WTC11 (cell line): ENCODE measurements around the gene TRPM2. TPM values are rescaled to one million over a fixed set of nuclear protein-coding genes. Genes with fewer than 3 reads are reported as not detected.

Source experiments
- ATAC-seq: fragments of 200-7000 bp; cut with Tn5 transposase; 2 replicates; pipeline ENCODE4 v1.10.0; 2021; ENCODE audit warnings: mild to moderate bottlenecking, moderate library complexity
- CTCF ChIA-PET: fragments of 300-600 bp; sonication (Branson Sonifier 250); formaldehyde crosslinking; loops from one replicate; lab custom pipeline; 2021; ENCODE audit warnings: antibody characterized with exemption; lab: Charles Lee
- POLR2A ChIA-PET: fragments of 350-600 bp; sonication (Branson Sonifier 250); formaldehyde crosslinking; loops from one replicate; lab custom pipeline; 2021; ENCODE audit warnings: antibody characterized with exemption; lab: Charles Lee
- DNase-seq: peaks from one replicate; pipeline ENCODE4 v3.0.0; 2021; ENCODE audit warnings: low spot score
- H3K27ac Mint-ChIP-seq: 2 replicates; pipeline ENCODE4 v1.8.0; 2021; ENCODE audit warnings: mixed read lengths
- H3K27me3 Mint-ChIP-seq: 2 replicates; pipeline ENCODE4 v1.8.0; 2021; ENCODE audit warnings: low read depth, mild to moderate bottlenecking, moderate library complexity, mixed read lengths
- H3K36me3 Mint-ChIP-seq: 2 replicates; pipeline ENCODE4 v1.8.0; 2021; ENCODE audit warnings: mixed read lengths
- H3K4me1 Mint-ChIP-seq: 2 replicates; pipeline ENCODE4 v1.8.0; 2022; ENCODE audit warnings: mixed read lengths
- H3K4me3 Mint-ChIP-seq: 2 replicates; pipeline ENCODE4 v1.8.0; 2021; ENCODE audit warnings: mild to moderate bottlenecking, moderate library complexity, mixed read lengths
- H3K9me3 Mint-ChIP-seq: 2 replicates; pipeline ENCODE4 v1.8.0; 2021; ENCODE audit warnings: mixed read lengths
- ATF2 ChIP-seq: sonication (generic); formaldehyde crosslinking; IDR thresholded peaks from 2 replicates; pipeline ENCODE4 v1.8.1; 2022; ENCODE audit warnings: low read depth, missing genetic modification reagents, borderline replicate concordance
- ATF3 ChIP-seq: sonication (generic); formaldehyde crosslinking; conservative IDR thresholded peaks from 2 replicates; pipeline ENCODE4 v1.8.1; 2022; ENCODE audit warnings: mild to moderate bottlenecking, missing genetic modification reagents
- CBFB ChIP-seq: sonication (generic); formaldehyde crosslinking; IDR thresholded peaks from 2 replicates; pipeline ENCODE4 v1.8.1; 2022; ENCODE audit warnings: mild to moderate bottlenecking, low read depth, missing genetic modification reagents
- E2F4 ChIP-seq: sonication (generic); formaldehyde crosslinking; IDR thresholded peaks from 2 replicates; pipeline ENCODE4 v1.8.1; 2022; ENCODE audit warnings: low read depth, mild to moderate bottlenecking, moderate library complexity, missing genetic modification reagents, borderline replicate concordance
- E2F5 ChIP-seq: sonication (generic); formaldehyde crosslinking; IDR thresholded peaks from 2 replicates; pipeline ENCODE4 v1.8.1; 2022; ENCODE audit warnings: mild to moderate bottlenecking, moderate library complexity, missing genetic modification reagents
- ERG ChIP-seq: fragments of 250-450 bp; sonication (Bioruptor Pico); IDR thresholded peaks from 2 replicates; pipeline ENCODE4 v1.8.0; 2021; ENCODE audit warnings: mild to moderate bottlenecking
- FOXP1 ChIP-seq: sonication (generic); formaldehyde crosslinking; IDR thresholded peaks from 2 replicates; pipeline ENCODE4 v1.8.0; 2022; ENCODE audit warnings: missing genetic modification reagents, mild to moderate bottlenecking, moderate library complexity, borderline replicate concordance
- GRHL2 ChIP-seq: fragments of 250-450 bp; sonication (Bioruptor Pico); IDR thresholded peaks from 2 replicates; pipeline ENCODE4 v1.8.0; 2022; ENCODE audit warnings: mild to moderate bottlenecking, moderate library complexity; ENCODE audit not compliant: insufficient replicate concordance, severe bottlenecking
- OVOL2 ChIP-seq: fragments of 250-450 bp; sonication (Bioruptor Pico); IDR thresholded peaks from 2 replicates; pipeline ENCODE4 v1.9.0; 2021; ENCODE audit warnings: mild to moderate bottlenecking, borderline replicate concordance
- PREB ChIP-seq: sonication (generic); formaldehyde crosslinking; IDR thresholded peaks from 2 replicates; pipeline ENCODE4 v1.8.1; 2022; ENCODE audit warnings: mild to moderate bottlenecking, missing genetic modification reagents, moderate library complexity, borderline replicate concordance
- PRRX2 ChIP-seq: fragments of 250-450 bp; sonication (Bioruptor Pico); IDR thresholded peaks from 2 replicates; pipeline ENCODE4 v1.8.0; 2021; ENCODE audit warnings: mild to moderate bottlenecking
- SMAD3 ChIP-seq: sonication (generic); formaldehyde crosslinking; IDR thresholded peaks from 2 replicates; pipeline ENCODE4 v1.8.0; 2022; ENCODE audit warnings: missing genetic modification reagents, mild to moderate bottlenecking, borderline replicate concordance
- SOX15 ChIP-seq: fragments of 250-450 bp; sonication (Bioruptor Pico); IDR thresholded peaks from 2 replicates; pipeline ENCODE4 v1.9.0; 2021; ENCODE audit warnings: mild to moderate bottlenecking
- ZBTB21 ChIP-seq: sonication (generic); formaldehyde crosslinking; IDR thresholded peaks from 2 replicates; pipeline ENCODE4 v1.8.1; 2023; ENCODE audit warnings: mild to moderate bottlenecking, missing genetic modification reagents, borderline replicate concordance
- ZNF121 ChIP-seq: sonication (generic); formaldehyde crosslinking; IDR thresholded peaks from 2 replicates; pipeline ENCODE4 v1.8.0; 2023; ENCODE audit warnings: missing genetic modification reagents
- ZNF317 ChIP-seq: sonication (generic); formaldehyde crosslinking; IDR thresholded peaks from 2 replicates; pipeline ENCODE4 v1.8.1; 2023; ENCODE audit warnings: low read depth, mild to moderate bottlenecking, moderate library complexity, missing genetic modification reagents, borderline replicate concordance
- ZNF423 ChIP-seq: fragments of 250-450 bp; sonication (Bioruptor Pico); IDR thresholded peaks from 2 replicates; pipeline ENCODE4 v2.1.2; 2022; ENCODE audit warnings: mild to moderate bottlenecking, moderate library complexity
- total RNA-seq: library from RNA; stranded (reverse); gene quantifications from 3 replicates; pipeline ENCODE4 v1.2.3, GENCODE V29; 2021
- TF ChIP-seq, protein P1 (sequence below): sonication (generic); formaldehyde crosslinking; IDR thresholded peaks from 2 replicates; pipeline ENCODE4 v1.8.1; 2023; ENCODE audit warnings: mild to moderate bottlenecking, missing genetic modification reagents

Gene TRPM2
- total RNA-seq, 1 experiment from 2014 or later: 0.92 TPM

DNA sequence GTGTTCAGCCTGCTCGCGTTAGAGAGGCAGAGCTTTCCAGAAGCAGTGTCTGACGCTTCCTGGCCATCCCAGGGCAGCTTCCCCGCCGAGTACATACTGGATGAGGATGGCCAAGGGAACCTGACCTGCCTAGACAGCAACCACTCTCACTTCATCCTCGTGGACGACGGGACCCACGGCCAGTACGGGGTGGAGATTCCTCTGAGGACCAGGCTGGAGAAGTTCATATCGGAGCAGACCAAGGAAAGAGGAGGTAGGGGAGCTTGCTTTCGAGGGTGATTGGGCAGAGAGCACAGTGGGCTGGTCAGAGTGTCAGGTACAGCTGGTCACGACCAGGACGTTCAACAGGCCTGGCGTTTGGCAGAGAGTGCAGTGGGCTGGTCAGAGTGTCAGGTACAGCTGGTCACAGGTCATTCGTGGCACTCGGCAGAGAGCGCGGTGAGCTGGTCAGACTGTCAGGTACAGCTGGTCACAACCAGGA is 22.4 kb downstream of the TRPM2 start:
- DNase-seq: no peak
- ChIA-PET CTCF (no interaction called here), POLR2A (no interaction called here)
- peaks cover 20% of the 10 kb centered on the region for H3K27me3 Mint-ChIP-seq
- peaks cover 28% of the 10 kb centered on the region for H3K9me3 Mint-ChIP-seq
- H3K4me1 Mint-ChIP-seq: peaks cover 16% of the 10 kb centered on the region
- peaks cover 11% of the 10 kb centered on the region for H3K36me3 Mint-ChIP-seq
- TF ChIP-seq OVOL2 (CRISPR knock-in tag) (no peak), ZNF121 (CRISPR knock-in tag) (no peak), CBFB (CRISPR knock-in tag) (no peak), ERG (no peak), ZBTB21 (no peak), GRHL2 (CRISPR knock-in tag) (no peak), SMAD3 (CRISPR knock-in tag) (no peak), SOX15 (no peak), E2F4 (no peak), ZNF317 (CRISPR knock-in tag) (no peak), PRRX2 (CRISPR knock-in tag) (no peak), FOXP1 (CRISPR knock-in tag) (no peak), ATF3 (CRISPR knock-in tag) (no peak), ATF2 (CRISPR knock-in tag) (no peak), PREB (CRISPR knock-in tag) (no peak)
- TF ChIP-seq, protein P1, sequence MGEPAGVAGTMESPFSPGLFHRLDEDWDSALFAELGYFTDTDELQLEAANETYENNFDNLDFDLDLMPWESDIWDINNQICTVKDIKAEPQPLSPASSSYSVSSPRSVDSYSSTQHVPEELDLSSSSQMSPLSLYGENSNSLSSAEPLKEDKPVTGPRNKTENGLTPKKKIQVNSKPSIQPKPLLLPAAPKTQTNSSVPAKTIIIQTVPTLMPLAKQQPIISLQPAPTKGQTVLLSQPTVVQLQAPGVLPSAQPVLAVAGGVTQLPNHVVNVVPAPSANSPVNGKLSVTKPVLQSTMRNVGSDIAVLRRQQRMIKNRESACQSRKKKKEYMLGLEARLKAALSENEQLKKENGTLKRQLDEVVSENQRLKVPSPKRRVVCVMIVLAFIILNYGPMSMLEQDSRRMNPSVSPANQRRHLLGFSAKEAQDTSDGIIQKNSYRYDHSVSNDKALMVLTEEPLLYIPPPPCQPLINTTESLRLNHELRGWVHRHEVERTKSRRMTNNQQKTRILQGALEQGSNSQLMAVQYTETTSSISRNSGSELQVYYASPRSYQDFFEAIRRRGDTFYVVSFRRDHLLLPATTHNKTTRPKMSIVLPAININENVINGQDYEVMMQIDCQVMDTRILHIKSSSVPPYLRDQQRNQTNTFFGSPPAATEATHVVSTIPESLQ (CRISPR knock-in tag): no peak
- no peak overlapping the region for H3K27ac Mint-ChIP-seq
- ATAC-seq: no peak
- no peak overlapping the region for H3K4me3 Mint-ChIP-seq

- ChIA-PET POLR2A (interaction anchor here (0.5 kb wide), 1 partner anchor 30 kb away, joined by 4 read pairs; no protein-coding TSS in a partner anchor), CTCF (interaction anchor here (0.6 to 1.0 kb wide), 9 partner anchors 8 to 134 kb away, joined by 3 to 14 read pairs (median 4); no protein-coding TSS in a partner anchor)
- DNase-seq: no peak
- peaks cover 16% of the 10 kb centered on the region for H3K27me3 Mint-ChIP-seq
- H3K4me3 Mint-ChIP-seq: no peak overlapping the region
- TF ChIP-seq E2F5 (CRISPR knock-in tag): no peak
- no peak for TF ChIP-seq ZNF423
- peaks cover 17% of the 10 kb centered on the region for H3K4me1 Mint-ChIP-seq
- H3K36me3 Mint-ChIP-seq: peaks cover 11% of the 10 kb centered on the region
- H3K27ac Mint-ChIP-seq: no peak overlapping the region
- H3K9me3 Mint-ChIP-seq: peaks cover 26% of the 10 kb centered on the region
- ATAC-seq: no peak
Measured at GRCh38 chr21:44376606-44377005, 23.2 kb downstream of the TRPM2 start.
